GM18951 (cell line): ENCODE measurements around the gene ABCA3.
"Not testable (repeated sequence)": the region's sequence is repeated elsewhere in the genome, so short reads cannot be mapped to it uniquely, and the experiment has no call there.

Experiments
- POLR2A ChIP-seq: IDR thresholded peaks from 4 replicates; pipeline ENCODE4 v1.6.1; 2011; ENCODE audit warnings: mild to moderate bottlenecking; ENCODE audit not compliant: insufficient read length, insufficient read depth; ENCODE audit errors: extremely low read depth
- in situ Hi-C: fragments of 300-500 bp; cut with MboI; formaldehyde crosslinking; loops from one replicate; pipeline ENCODE4 v1.12.0; 2022; ENCODE audit warnings: low sequenced_read_pairs, mixed read lengths, inconsistent platforms; ENCODE audit not compliant: unreplicated experiment

ABCA3 gene

GRCh38 chr16:2260250-2260649 lies 80.3 kb downstream of the ABCA3 start:
- in situ Hi-C loops, result no loop called here
- TF ChIP-seq POLR2A, result no peak

- in situ Hi-C loops, result not testable (repeated sequence)
These were observed 82.0 kb downstream of the ABCA3 start for GRCh38 chr16:2258530-2258929.

- in situ Hi-C loops, result no loop called here
- TF ChIP-seq POLR2A, result peak; percentile 16
These were observed 82.8 kb downstream of the ABCA3 start for GRCh38 chr16:2257726-2258125.

- in situ Hi-C loops, result no loop called here
- no peak for TF ChIP-seq POLR2A
These were observed 83.9 kb downstream of the ABCA3 start for GRCh38 chr16:2256531-2257140.

- in situ Hi-C loops, result no loop called here
- TF ChIP-seq POLR2A, result no peak
These were observed 87.2 kb downstream of the ABCA3 start for GRCh38 chr16:2253293-2253692.

- in situ Hi-C loops, result no loop called here
- no peak for TF ChIP-seq POLR2A
These were observed 87.8 kb downstream of the ABCA3 start for GRCh38 chr16:2252806-2253148.

- peak; percentile 94 for TF ChIP-seq POLR2A
- in situ Hi-C loops, result no loop called here
These were observed 89.0 kb downstream of the ABCA3 start, which contains the start of gene ECI1 for GRCh38 chr16:2251296-2252111. Gene ECI1 (minus strand): TSS chr16:2251587. CDS start chr16:2251566, 21 bp downstream.

- no peak for TF ChIP-seq POLR2A
- in situ Hi-C loops, result no loop called here
These were observed 89.8 kb downstream of the ABCA3 start for GRCh38 chr16:2250652-2251295.

- in situ Hi-C loops, result no loop called here
- TF ChIP-seq POLR2A, result no peak
These were observed 94.1 kb downstream of the ABCA3 start for GRCh38 chr16:2246301-2246885.

GRCh38 chr16:2244926-2245795 lies 95.4 kb downstream of the ABCA3 start:
- TF ChIP-seq POLR2A, result no peak
- in situ Hi-C loops, result no loop called here

GRCh38 chr16:2244301-2244700 lies 96.2 kb downstream of the ABCA3 start:
- in situ Hi-C loops, result no loop called here
- no peak for TF ChIP-seq POLR2A

- in situ Hi-C loops, result no loop called here
- TF ChIP-seq POLR2A, result no peak
These were observed 96.7 kb downstream of the ABCA3 start for GRCh38 chr16:2243781-2244180.
